Measurements from ENCODE around the gene PRKN. TPM values are rescaled to one million over a fixed set of nuclear protein-coding genes. Genes with fewer than 3 reads are reported as not detected.

PRKN gene
- total RNA-seq, 1 donor from 2014 or later = 1.3 TPM

GRCh38 chr6:162050579-162050978 is 677.0 kb downstream of the PRKN start:
- Mint-ChIP-seq H3K36me3 (ENCODE audit: low read depth, unreplicated experiment) (no peaks in the 10 kb centered on the region), H3K4me3 (ENCODE audit: unreplicated experiment) (no peak overlapping the region), H3K9me3 (ENCODE audit: unreplicated experiment) (no peaks in the 10 kb centered on the region), H3K27ac (ENCODE audit: unreplicated experiment) (no peak overlapping the region), H3K27me3 (ENCODE audit: low read depth, unreplicated experiment) (no peaks in the 10 kb centered on the region), H3K4me1 (ENCODE audit: low read depth, unreplicated experiment) (peaks cover 3% of the 10 kb centered on the region)
- Histone ChIP-seq H2AFZ (ENCODE audit: low read depth, low read length) (no peak overlapping the region), H3K27ac (ENCODE audit: low read depth, low read length) (no peak overlapping the region), H3K9me3 (ENCODE audit: insufficient read depth, low read depth, low read length) (no peaks in the 10 kb centered on the region), H3K79me2 (ENCODE audit: insufficient read depth, low read length) (no peaks in the 10 kb centered on the region), H3K9ac (ENCODE audit: low read length) (no peak overlapping the region), H4K20me1 (ENCODE audit: insufficient read depth, low read length) (no peaks in the 10 kb centered on the region), H3K4me2 (ENCODE audit: low read length) (no peak overlapping the region), H3K36me3 (ENCODE audit: insufficient read depth, low read length) (no peaks in the 10 kb centered on the region), H3K27me3 (ENCODE audit: insufficient read depth, low read length) (no peaks in the 10 kb centered on the region), H3K4me1 (ENCODE audit: insufficient read depth, low read length) (no peaks in the 10 kb centered on the region), H3K4me3 (ENCODE audit: insufficient read depth, low read depth, low read length) (no peak overlapping the region)
- no peak for FAIRE-seq
- DNase-seq (ENCODE audit: low read depth) = no peak
- TF ChIP-seq, protein P1, sequence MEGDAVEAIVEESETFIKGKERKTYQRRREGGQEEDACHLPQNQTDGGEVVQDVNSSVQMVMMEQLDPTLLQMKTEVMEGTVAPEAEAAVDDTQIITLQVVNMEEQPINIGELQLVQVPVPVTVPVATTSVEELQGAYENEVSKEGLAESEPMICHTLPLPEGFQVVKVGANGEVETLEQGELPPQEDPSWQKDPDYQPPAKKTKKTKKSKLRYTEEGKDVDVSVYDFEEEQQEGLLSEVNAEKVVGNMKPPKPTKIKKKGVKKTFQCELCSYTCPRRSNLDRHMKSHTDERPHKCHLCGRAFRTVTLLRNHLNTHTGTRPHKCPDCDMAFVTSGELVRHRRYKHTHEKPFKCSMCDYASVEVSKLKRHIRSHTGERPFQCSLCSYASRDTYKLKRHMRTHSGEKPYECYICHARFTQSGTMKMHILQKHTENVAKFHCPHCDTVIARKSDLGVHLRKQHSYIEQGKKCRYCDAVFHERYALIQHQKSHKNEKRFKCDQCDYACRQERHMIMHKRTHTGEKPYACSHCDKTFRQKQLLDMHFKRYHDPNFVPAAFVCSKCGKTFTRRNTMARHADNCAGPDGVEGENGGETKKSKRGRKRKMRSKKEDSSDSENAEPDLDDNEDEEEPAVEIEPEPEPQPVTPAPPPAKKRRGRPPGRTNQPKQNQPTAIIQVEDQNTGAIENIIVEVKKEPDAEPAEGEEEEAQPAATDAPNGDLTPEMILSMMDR (IDR thresholded peaks at IDR 0.05; ENCODE audit: insufficient read depth, low read depth, low read length) = no peak
- no peak for TF ChIP-seq EZH2 (IDR thresholded peaks at IDR 0.05; ENCODE audit: insufficient read depth, low read length)

DNA sequence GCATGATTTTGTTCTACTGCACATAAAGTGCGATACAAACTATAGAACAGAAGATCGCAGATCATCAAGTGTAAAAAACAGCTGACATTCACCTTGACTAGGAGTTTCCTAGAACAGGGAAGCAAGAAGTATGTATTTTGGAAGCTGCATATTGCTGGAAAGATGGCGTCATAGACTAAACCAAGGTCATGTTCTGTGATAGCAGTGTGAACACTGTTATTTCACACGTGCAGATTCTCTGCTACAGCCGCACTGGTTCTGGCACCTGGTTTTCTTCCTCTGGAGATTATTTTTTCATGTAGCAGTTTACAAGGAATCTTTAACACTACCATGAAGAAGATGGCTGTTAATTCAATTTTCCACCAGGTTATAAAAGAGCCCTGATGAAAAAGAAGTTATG is 681.2 kb downstream of the PRKN start:
- no peak for DNase-seq (ENCODE audit: low read depth)
- H3K9me3 Mint-ChIP-seq (ENCODE audit: unreplicated experiment) = peaks cover 4% of the 10 kb centered on the region
- no peaks in the 10 kb centered on the region for H3K9me3 ChIP-seq (ENCODE audit: insufficient read depth, low read depth, low read length)
- no peaks in the 10 kb centered on the region for H4K20me1 ChIP-seq (ENCODE audit: insufficient read depth, low read length)
- no peak overlapping the region for H3K9ac ChIP-seq (ENCODE audit: low read length)
- no peaks in the 10 kb centered on the region for H3K27me3 ChIP-seq (ENCODE audit: insufficient read depth, low read length)
- H3K4me3 Mint-ChIP-seq (ENCODE audit: unreplicated experiment) = no peak overlapping the region
- no peak overlapping the region for H3K4me2 ChIP-seq (ENCODE audit: low read length)
- H2AFZ ChIP-seq (ENCODE audit: low read depth, low read length) = no peak overlapping the region
- TF ChIP-seq, protein P1 (IDR thresholded peaks at IDR 0.05; ENCODE audit: insufficient read depth, low read depth, low read length) = no peak
- no peak for TF ChIP-seq EZH2 (IDR thresholded peaks at IDR 0.05; ENCODE audit: insufficient read depth, low read length)
- no peaks in the 10 kb centered on the region for H3K4me1 Mint-ChIP-seq (ENCODE audit: low read depth, unreplicated experiment)
- H3K27ac ChIP-seq (ENCODE audit: low read depth, low read length) = no peak overlapping the region
- no peaks in the 10 kb centered on the region for H3K79me2 ChIP-seq (ENCODE audit: insufficient read depth, low read length)
- FAIRE-seq = no peak
- H3K27ac Mint-ChIP-seq (ENCODE audit: unreplicated experiment) = no peak overlapping the region
- no peaks in the 10 kb centered on the region for H3K36me3 ChIP-seq (ENCODE audit: insufficient read depth, low read length)
- no peaks in the 10 kb centered on the region for H3K4me1 ChIP-seq (ENCODE audit: insufficient read depth, low read length)
- no peaks in the 10 kb centered on the region for H3K36me3 Mint-ChIP-seq (ENCODE audit: low read depth, unreplicated experiment)
- H3K4me3 ChIP-seq (ENCODE audit: insufficient read depth, low read depth, low read length) = no peak overlapping the region
- no peaks in the 10 kb centered on the region for H3K27me3 Mint-ChIP-seq (ENCODE audit: low read depth, unreplicated experiment)

DNA sequence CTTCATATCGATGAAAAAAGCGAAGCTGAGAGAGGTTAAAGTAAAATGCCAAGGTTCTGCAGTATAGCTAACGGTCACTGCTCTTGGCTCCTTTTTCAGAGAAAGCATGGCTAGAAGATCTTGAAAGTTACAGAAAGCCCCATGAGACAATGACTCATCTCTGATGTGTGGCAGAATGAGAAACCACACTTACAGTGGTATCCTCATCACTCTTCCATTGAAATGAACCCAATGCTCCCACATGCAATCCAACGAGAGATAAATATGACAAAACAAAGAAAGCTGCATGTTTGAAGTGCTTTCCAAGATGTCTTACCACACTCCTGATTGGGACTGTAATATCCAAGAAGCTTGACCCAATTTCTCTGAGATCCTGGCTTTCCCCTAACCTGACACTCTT is 694.9 kb downstream of the PRKN start:
- no peak for TF ChIP-seq EZH2 (IDR thresholded peaks at IDR 0.05; ENCODE audit: insufficient read depth, low read length)
- TF ChIP-seq, protein P1 (IDR thresholded peaks at IDR 0.05; ENCODE audit: insufficient read depth, low read depth, low read length) = no peak
- H3K27me3 ChIP-seq (ENCODE audit: insufficient read depth, low read length) = no peaks in the 10 kb centered on the region
- H3K4me2 ChIP-seq (ENCODE audit: low read length) = no peak overlapping the region
- H3K4me1 Mint-ChIP-seq (ENCODE audit: low read depth, unreplicated experiment) = peaks cover 8% of the 10 kb centered on the region
- no peaks in the 10 kb centered on the region for H4K20me1 ChIP-seq (ENCODE audit: insufficient read depth, low read length)
- no peak overlapping the region for H3K9ac ChIP-seq (ENCODE audit: low read length)
- no peaks in the 10 kb centered on the region for H3K9me3 Mint-ChIP-seq (ENCODE audit: unreplicated experiment)
- H3K27ac Mint-ChIP-seq (ENCODE audit: unreplicated experiment) = peak overlapping the region; percentile 73
- DNase-seq (ENCODE audit: low read depth) (peak; percentile 87), FAIRE-seq (no peak)
- H3K36me3 ChIP-seq (ENCODE audit: insufficient read depth, low read length) = no peaks in the 10 kb centered on the region
- no peak overlapping the region for H3K4me3 ChIP-seq (ENCODE audit: insufficient read depth, low read depth, low read length)
- H3K27ac ChIP-seq (ENCODE audit: low read depth, low read length) = no peak overlapping the region
- no peaks in the 10 kb centered on the region for H3K36me3 Mint-ChIP-seq (ENCODE audit: low read depth, unreplicated experiment)
- no peaks in the 10 kb centered on the region for H3K27me3 Mint-ChIP-seq (ENCODE audit: low read depth, unreplicated experiment)
- H2AFZ ChIP-seq (ENCODE audit: low read depth, low read length) = no peak overlapping the region
- no peaks in the 10 kb centered on the region for H3K9me3 ChIP-seq (ENCODE audit: insufficient read depth, low read depth, low read length)
- H3K4me3 Mint-ChIP-seq (ENCODE audit: unreplicated experiment) = no peak overlapping the region
- no peaks in the 10 kb centered on the region for H3K4me1 ChIP-seq (ENCODE audit: insufficient read depth, low read length)
- no peaks in the 10 kb centered on the region for H3K79me2 ChIP-seq (ENCODE audit: insufficient read depth, low read length)
